KMS-11 (cell line): Measurements from ENCODE around the gene ZCCHC13.

Experiments
- H2AFZ ChIP-seq: fragments of 200-600 bp; sonication (generic); 2 replicates; pipeline ENCODE4 v1.6.1; 2016; ENCODE audit warnings: antibody characterized with exemption, mixed run types, low read depth
- H3K27ac ChIP-seq: fragments of 200-600 bp; sonication (generic); 2 replicates; pipeline ENCODE4 v1.6.1; 2016; ENCODE audit warnings: mild to moderate bottlenecking, mixed run types
- H3K27me3 ChIP-seq: fragments of 200-600 bp; sonication (generic); 2 replicates; pipeline ENCODE4 v1.6.1; 2017; ENCODE audit warnings: mild to moderate bottlenecking, low read depth, mixed run types, moderate library complexity; ENCODE audit not compliant: insufficient read depth
- H3K36me3 ChIP-seq: fragments of 200-600 bp; sonication (generic); 2 replicates; pipeline ENCODE4 v1.6.1; 2017; ENCODE audit warnings: mild to moderate bottlenecking, mixed run types; ENCODE audit not compliant: insufficient read depth
- H3K4me1 ChIP-seq: fragments of 200-600 bp; sonication (generic); 2 replicates; pipeline ENCODE4 v1.6.1; 2016; ENCODE audit warnings: mild to moderate bottlenecking, low read depth, mixed run types; ENCODE audit not compliant: poor library complexity, severe bottlenecking
- H3K4me2 ChIP-seq: fragments of 200-600 bp; sonication (generic); 2 replicates; pipeline ENCODE4 v1.7.0; 2016; ENCODE audit warnings: mild to moderate bottlenecking, mixed run types
- H3K4me3 ChIP-seq: fragments of 200-600 bp; sonication (generic); IDR thresholded peaks from 2 replicates; pipeline ENCODE4 v1.6.1; 2017; ENCODE audit warnings: low read depth, low read length, mixed read lengths; ENCODE audit not compliant: insufficient read depth
- H3K79me2 ChIP-seq: fragments of 200-600 bp; sonication (generic); 2 replicates; pipeline ENCODE4 v1.6.1; 2016; ENCODE audit warnings: low read depth, mixed run types; ENCODE audit not compliant: insufficient read depth
- H3K9ac ChIP-seq: fragments of 200-600 bp; sonication (generic); 2 replicates; pipeline ENCODE4 v1.6.1; 2016; ENCODE audit warnings: mild to moderate bottlenecking, mixed run types
- H4K20me1 ChIP-seq: fragments of 200-600 bp; sonication (generic); 2 replicates; pipeline ENCODE4 v1.6.1; 2016; ENCODE audit warnings: mild to moderate bottlenecking, mixed run types; ENCODE audit not compliant: insufficient read depth
- CTCF ChIP-seq: fragments of 200-600 bp; sonication (generic); conservative IDR thresholded peaks from 2 replicates; pipeline ENCODE4 v1.6.1; 2017; ENCODE audit warnings: low read depth, mild to moderate bottlenecking, antibody characterized with exemption, low read length, moderate library complexity, mixed read lengths

Gene ZCCHC13

GRCh38 chrX:74351760-74352159, 47.8 kb downstream of the ZCCHC13 start:
- H3K9ac ChIP-seq: no peak overlapping the region
- no peak overlapping the region for H3K27ac ChIP-seq
- H3K79me2 ChIP-seq: no peaks in the 10 kb centered on the region
- no peaks in the 10 kb centered on the region for H4K20me1 ChIP-seq
- no peaks in the 10 kb centered on the region for H3K36me3 ChIP-seq
- no peaks in the 10 kb centered on the region for H3K4me1 ChIP-seq
- H2AFZ ChIP-seq: no peak overlapping the region
- no peak for TF ChIP-seq CTCF
- H3K4me2 ChIP-seq: no peak overlapping the region
- no peak overlapping the region for H3K4me3 ChIP-seq
- no peaks in the 10 kb centered on the region for H3K27me3 ChIP-seq

- H2AFZ ChIP-seq: no peak overlapping the region
- no peaks in the 10 kb centered on the region for H4K20me1 ChIP-seq
- no peaks in the 10 kb centered on the region for H3K36me3 ChIP-seq
- no peak overlapping the region for H3K27ac ChIP-seq
- no peaks in the 10 kb centered on the region for H3K4me1 ChIP-seq
- no peak overlapping the region for H3K9ac ChIP-seq
- H3K27me3 ChIP-seq: no peaks in the 10 kb centered on the region
- no peak for TF ChIP-seq CTCF
- no peaks in the 10 kb centered on the region for H3K79me2 ChIP-seq
- no peak overlapping the region for H3K4me2 ChIP-seq
- no peak overlapping the region for H3K4me3 ChIP-seq
These were observed 50.0 kb downstream of the ZCCHC13 start for GRCh38 chrX:74353984-74354383.
